NCI-H2196 (cell line): ENCODE results near the gene RAPGEF2.

Experiments
- DNase-seq: peaks from one replicate; lab custom pipeline; 2025; ENCODE audit not compliant: unreplicated experiment; lab: John Stamatoyannopoulos, UW

The RAPGEF2 gene

DNA sequence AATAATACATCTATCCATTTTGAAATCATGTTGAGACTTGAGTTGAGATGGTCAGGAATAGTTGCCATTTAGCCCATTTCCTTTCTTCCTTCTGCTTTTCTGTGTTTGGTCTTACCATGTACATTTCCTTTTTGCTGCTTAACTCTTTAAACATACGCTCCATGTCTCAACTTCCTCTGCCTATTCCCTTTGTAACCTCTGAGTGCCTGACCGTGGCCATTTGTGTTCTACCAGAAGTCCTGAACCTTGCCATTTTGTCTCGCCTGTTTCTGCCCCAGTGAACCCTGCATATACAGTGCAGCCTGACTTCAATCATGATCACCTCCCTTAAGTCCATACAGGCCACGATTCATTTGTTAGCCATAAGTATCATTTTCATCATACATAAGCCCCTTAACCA lies 169.0 kb downstream of the RAPGEF2 start:
- DNase-seq, result no peak

DNA sequence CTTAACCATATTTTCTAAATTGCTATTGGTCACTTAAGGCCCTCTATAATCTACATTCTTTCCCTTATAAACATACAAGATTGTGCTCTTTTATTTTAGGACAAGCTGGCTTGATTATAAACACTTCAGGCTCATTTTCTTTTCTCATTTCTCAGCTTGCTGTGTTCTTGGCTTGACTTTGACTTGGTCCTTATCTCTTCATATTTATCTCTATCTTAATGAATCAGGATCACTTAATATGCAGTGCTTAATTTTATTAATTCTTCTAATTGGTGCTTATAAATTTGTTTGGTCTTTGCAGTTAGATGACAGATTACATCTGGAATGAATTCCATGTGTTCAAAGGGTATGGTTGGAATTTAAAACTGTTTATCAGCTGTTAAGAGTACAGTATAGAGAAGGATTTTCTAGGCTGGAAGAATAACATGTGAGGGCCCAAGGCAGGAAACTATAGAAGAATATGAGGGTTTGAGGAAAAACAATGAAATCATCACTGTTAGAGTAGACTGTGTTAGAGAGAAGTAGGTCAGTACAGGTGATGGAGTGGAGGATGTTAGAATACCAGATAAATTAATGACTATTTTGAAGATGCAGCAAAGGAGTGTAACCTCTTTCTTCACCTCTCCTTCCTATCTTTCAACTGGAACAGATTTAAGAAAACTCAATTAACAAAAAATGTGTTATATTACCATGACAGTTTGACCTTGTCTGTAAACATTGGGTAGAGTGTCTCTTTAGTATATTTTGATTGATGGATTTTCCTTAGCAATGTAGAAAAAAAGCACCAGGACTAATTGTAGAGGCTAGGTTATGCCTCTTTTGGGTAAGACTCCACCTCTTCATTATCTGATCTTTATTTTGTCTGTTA lies 169.6 kb downstream of the RAPGEF2 start:
- DNase-seq, result no peak

DNA sequence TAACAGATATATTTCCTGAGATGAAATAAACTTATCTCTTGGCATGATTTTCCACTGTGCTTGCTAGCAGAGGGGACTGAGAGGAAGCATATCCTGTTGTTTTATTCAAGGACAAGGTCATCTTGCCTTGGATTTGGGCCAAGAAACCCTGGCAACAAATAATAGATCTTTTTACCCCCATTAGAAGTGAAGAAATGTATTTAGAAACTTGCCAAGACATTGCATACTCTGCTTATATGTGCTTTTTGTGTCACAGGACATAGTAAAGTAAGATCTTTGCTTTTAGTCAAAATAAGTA lies 170.2 kb downstream of the RAPGEF2 start:
- DNase-seq, result no peak

- DNase-seq, result no peak
Measured at GRCh38 chr4:159273841-159274240, 171.0 kb downstream of the RAPGEF2 start.

GRCh38 chr4:159278399-159278798 lies 175.5 kb downstream of the RAPGEF2 start:
- no peak for DNase-seq

DNA sequence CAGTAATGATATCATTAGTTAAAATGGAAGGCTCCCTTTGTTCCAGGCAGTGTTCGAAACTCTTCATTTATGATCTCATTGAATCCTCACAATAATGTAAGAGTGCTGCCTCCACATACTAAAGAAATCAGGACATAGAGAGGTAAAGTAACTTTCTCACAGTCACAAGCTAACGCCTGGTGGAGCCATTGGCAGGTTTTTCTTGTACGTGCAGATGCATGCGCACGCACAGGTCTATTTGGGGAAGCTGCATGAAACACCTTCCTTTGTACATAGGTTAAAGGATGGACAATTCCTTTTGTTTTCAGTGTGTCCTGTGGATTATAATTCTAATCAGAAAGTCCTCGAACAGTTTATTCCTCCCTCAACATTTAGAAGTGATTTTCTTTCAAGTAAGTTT lies 176.2 kb downstream of the RAPGEF2 start:
- no peak for DNase-seq

GRCh38 chr4:159280442-159281172 lies 177.7 kb downstream of the RAPGEF2 start:
- no peak for DNase-seq

GRCh38 chr4:159281771-159282170 lies 178.9 kb downstream of the RAPGEF2 start:
- no peak for DNase-seq

- no peak for DNase-seq
Measured at GRCh38 chr4:159282329-159282728, 179.4 kb downstream of the RAPGEF2 start.

GRCh38 chr4:159282944-159283343 lies 180.1 kb downstream of the RAPGEF2 start:
- DNase-seq, result no peak

DNA sequence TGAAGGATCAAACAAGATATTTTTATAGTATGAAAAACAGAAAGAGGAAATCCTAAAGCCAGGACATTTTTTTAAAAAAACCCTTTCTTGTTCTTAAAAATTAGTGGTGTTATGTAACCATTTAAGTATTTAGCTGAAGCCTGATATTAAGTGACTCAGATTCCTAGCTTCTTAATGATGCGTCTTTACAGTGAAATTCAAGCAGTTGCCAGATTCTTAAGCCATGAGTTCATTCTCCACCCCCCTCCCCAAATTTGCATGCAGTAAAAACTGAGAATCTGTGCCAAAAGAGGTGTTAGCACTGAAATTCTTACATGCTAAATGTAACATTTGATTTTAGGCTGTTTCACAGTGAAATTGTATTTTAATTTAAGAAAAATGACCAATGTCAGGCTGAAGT lies 180.8 kb downstream of the RAPGEF2 start:
- no peak for DNase-seq

DNA sequence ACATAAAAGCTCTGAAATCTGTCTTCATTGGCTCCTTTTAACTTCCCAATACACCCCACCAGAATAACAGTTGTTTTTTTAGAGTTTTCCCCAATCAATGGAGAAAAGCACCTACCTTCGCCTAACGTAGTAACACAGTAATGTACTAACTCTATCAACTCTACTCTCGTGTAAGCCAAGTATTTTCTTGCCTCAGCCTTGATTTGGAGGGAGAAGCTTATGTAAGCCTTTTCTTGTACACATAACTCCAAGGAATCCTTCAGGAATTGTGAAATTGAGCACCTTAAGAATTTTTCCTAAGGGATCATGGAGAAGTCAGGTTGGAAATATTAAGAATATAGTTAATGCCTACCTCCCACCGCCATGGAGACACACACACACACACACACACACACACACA lies 181.2 kb downstream of the RAPGEF2 start:
- no peak for DNase-seq

- DNase-seq, result no peak
Measured at GRCh38 chr4:159284733-159285132, 181.9 kb downstream of the RAPGEF2 start.

DNA sequence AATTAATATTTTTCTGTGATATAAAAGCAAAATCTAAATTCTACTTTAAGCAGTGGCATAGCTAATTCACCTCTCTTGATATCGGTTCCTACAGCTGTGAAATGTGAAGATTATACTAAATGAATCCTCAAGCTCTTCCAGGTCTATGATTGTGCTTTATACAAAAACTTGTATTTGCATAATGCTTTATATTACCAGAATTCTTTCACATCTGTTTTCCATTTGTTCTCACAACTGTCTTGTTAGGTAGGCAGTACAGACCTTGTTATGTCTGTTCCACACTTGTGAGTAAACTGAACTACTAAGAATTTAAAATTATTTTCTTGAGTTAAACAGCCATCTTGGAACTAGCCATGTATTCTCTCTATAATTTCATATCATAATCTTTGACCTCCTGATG lies 184.9 kb downstream of the RAPGEF2 start:
- no peak for DNase-seq

DNA sequence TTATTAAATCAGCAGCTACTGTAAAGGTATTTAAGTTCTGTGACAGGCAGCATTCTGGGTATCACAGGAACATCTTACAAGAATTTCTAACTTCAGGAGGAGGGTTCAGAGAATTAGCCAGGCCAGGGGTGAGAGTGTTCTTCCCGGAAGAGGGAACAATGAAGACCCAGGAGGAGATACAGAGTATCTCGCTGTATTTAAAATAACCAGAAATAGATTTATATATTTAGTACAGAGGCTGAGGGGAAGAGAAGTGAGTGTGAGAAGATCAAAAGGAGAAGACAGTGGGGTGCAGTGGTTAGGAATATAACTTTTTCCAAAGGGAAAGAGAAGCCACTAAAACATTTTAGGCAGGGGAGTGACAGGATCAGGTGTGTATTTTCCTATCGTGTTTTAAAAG lies 186.8 kb downstream of the RAPGEF2 start:
- no peak for DNase-seq

GRCh38 chr4:159290321-159291030 lies 187.6 kb downstream of the RAPGEF2 start:
- no peak for DNase-seq

DNA sequence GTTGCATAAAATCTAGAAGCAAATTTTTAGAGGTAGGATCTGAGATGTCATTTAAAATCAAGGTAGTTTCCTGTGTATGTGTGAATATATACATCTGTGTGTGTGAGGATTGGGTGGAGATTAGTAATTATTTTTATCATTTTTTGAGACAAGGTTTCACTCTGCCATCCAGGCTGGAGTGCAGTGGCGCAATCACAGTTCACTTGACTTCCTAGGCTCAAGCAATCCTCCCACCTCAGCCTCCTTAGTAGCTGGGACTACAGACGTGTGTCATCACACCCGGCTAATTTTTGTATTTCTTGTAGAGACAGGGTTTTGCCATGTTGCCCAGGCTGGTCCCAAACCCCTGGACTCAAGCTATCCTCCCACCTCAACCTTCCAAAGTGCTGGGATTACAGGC lies 188.3 kb downstream of the RAPGEF2 start:
- DNase-seq, result no peak

DNA sequence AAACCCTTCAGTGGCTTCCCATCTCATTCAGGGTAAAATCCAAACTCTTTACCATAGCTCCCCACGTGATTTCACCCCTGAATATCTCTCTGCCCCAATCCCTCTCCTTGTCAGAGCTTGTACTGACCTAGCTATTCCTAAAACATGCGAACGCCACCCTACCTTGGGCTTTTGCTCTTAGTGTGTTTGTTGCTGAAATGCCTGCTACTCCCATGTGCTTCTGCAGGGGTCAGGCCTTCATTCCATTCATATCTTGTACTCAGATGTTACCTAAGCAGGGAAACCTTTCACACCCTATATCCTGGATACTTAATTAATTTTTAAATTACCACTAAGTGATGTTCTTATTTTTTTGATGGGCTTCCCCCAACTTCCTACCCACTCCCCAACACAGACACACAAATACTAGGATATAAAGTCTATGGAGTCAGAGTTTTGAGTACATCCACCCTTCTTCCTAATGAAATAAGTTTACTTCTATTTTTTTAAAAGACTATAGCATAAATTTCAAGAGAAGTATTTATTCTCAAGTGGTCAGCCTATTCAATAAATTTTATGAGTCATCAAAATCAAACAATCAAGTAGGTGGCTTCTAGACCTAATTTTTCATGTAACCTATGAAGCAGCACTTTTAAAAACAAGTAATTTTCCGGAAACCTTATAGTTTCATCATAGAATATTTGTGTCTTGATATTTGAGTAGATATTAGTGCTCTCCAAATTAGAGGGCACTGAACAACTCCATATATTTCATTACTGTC lies 189.4 kb downstream of the RAPGEF2 start:
- DNase-seq, result no peak

- no peak for DNase-seq
Measured at GRCh38 chr4:159293811-159294515, 191.1 kb downstream of the RAPGEF2 start.

GRCh38 chr4:159296061-159296460 lies 193.2 kb downstream of the RAPGEF2 start:
- DNase-seq, result no peak

DNA sequence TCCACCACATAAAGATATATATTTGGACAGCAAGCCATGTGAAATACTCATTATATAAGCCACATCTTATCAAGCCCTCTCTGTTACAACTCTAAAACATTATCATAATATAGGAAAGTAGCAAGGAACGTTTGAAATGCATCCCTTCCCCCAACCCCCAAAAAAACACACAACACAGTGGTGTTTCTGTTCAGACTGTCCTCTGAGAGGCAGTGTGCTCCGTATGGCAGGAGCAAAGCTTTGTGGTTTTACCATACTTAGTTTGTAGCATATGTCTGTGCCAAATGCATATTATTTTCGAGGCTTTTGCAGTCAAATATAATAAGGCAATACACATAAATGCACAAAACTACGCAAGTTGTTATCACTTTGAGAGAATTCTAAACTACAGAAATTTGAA lies 194.2 kb downstream of the RAPGEF2 start:
- no peak for DNase-seq
